HCT116 (cell line): Measurements from ENCODE around the gene PDRG1. TPM values are rescaled to one million over a fixed set of nuclear protein-coding genes. Genes with fewer than 3 reads are reported as not detected.

Experiments used
- ATAC-seq: fragments of 200-7000 bp; cut with Tn5 transposase; 2 replicates; pipeline ENCODE4 v1.9.1; 2020; ENCODE audit warnings: mild to moderate bottlenecking, moderate library complexity
- BruUV-seq: library from RNA; stranded (reverse); fragments of 400-500 nt; replicated peaks from 2 replicates; lab custom pipeline; 2021; lab: Mats Ljungman, UMichigan
- CTCF ChIA-PET: fragments of 300-600 bp; sonication (Branson Sonifier 250); formaldehyde crosslinking; loops from one replicate; lab custom pipeline; 2021; ENCODE audit warnings: antibody characterized with exemption; lab: Charles Lee
- POLR2A ChIA-PET: fragments of 300-600, 350-600 bp; sonication (Branson Sonifier 250); formaldehyde crosslinking; loops from one replicate; lab custom pipeline; 2021; ENCODE audit warnings: antibody characterized with exemption; lab: Charles Lee
- RAD21 ChIA-PET, 2 experiments: fragments of 300-600 bp; sonication (Branson Sonifier 250); formaldehyde crosslinking; loops; one replicate each; lab custom pipeline; 2023; ENCODE audit warnings: low total read pairs in 2 of 2; ENCODE audit not compliant: uncharacterized antibody in 2 of 2, unreplicated experiment in 2 of 2, low non-redundant PET in 1 of 2; lab: Charles Lee
- DNase-seq: peaks from one replicate; pipeline ENCODE4 v3.0.0-alpha.2; 2010; ENCODE audit warnings: low read depth, low spot score
- H2AFZ ChIP-seq: fragments of 200-600 bp; shearing (Covaris generic), sonication (generic); 2 replicates; pipeline ENCODE4 v1.6.1; 2017; ENCODE audit warnings: low read depth, mixed run types, mixed read lengths, antibody characterized with exemption, low read length; ENCODE audit not compliant: poor library complexity, severe bottlenecking
- H3K27ac ChIP-seq: 2 replicates; pipeline ENCODE4 v1.5.1; 2012; ENCODE audit warnings: low read depth, low read length
- H3K27me3 ChIP-seq: fragments of 200-600 bp; sonication (generic); 2 replicates; pipeline ENCODE4 v1.6.1; 2016; ENCODE audit warnings: mixed run types, low read length, mixed read lengths; ENCODE audit not compliant: insufficient read depth
- H3K36me3 ChIP-seq, 2 experiments: fragments of 200-500 bp in 1 of 2; fragments of 200-600 bp in 1 of 2; sonication (Bioruptor generic) in 1 of 2; sonication (generic) in 1 of 2; 2 replicates each; pipeline versions ENCODE4 v1.5.1 to v1.6.1; 2014 to 2016; ENCODE audit warnings: low read length in 2 of 2, inconsistent platforms in 1 of 2, mixed read lengths in 1 of 2, mixed run types in 1 of 2; ENCODE audit not compliant: insufficient read depth in 2 of 2, control insufficient read depth in 1 of 2
- H3K4me1 ChIP-seq, 2 experiments: fragments of 200-600 bp in 1 of 2; sonication (generic) in 1 of 2; 2 replicates each; pipeline versions ENCODE4 v1.5.1 to v1.6.1; 2012 to 2017; ENCODE audit warnings: low read length in 2 of 2, inconsistent platforms in 1 of 2, mild to moderate bottlenecking in 1 of 2, mixed read lengths in 1 of 2, mixed run types in 1 of 2, moderate library complexity in 1 of 2; ENCODE audit not compliant: insufficient read depth in 2 of 2, control insufficient read depth in 1 of 2
- H3K4me2 ChIP-seq: fragments of 200-600 bp; sonication (generic); 2 replicates; pipeline ENCODE4 v1.6.1; 2017; ENCODE audit warnings: mixed run types, low read length, mixed read lengths
- H3K4me3 ChIP-seq, 2 experiments: fragments of 200-600 bp in 1 of 2; sonication (generic) in 1 of 2; replicated peaks in 1 of 2; 2 replicates each; pipeline ENCODE4 v1.5.1; 2011 to 2016; ENCODE audit warnings: low read length in 2 of 2, control low read depth in 1 of 2, low read depth in 1 of 2, mild to moderate bottlenecking in 1 of 2, mixed read lengths in 1 of 2, mixed run types in 1 of 2
- H3K79me2 ChIP-seq: fragments of 200-600 bp; sonication (generic); 2 replicates; pipeline ENCODE4 v1.6.1; 2017; ENCODE audit warnings: mild to moderate bottlenecking, mixed run types, low read length, moderate library complexity, mixed read lengths; ENCODE audit not compliant: insufficient read depth
- H3K9ac ChIP-seq: fragments of 200-600 bp; sonication (generic); 2 replicates; pipeline ENCODE4 v1.6.1; 2016; ENCODE audit warnings: low read length, mixed read lengths
- H3K9me2 ChIP-seq: fragments of 200-600 bp; sonication (generic), shearing (Covaris generic); 2 replicates; pipeline ENCODE4 v1.6.1; 2017; ENCODE audit warnings: mixed run types, mild to moderate bottlenecking, moderate library complexity; ENCODE audit not compliant: insufficient read depth
- H3K9me3 ChIP-seq, 2 experiments: fragments of 200-500 bp in 1 of 2; fragments of 200-600 bp in 1 of 2; sonication (Bioruptor generic) in 1 of 2; sonication (generic) in 1 of 2; 2 replicates each; pipeline ENCODE4 v1.6.1; 2014 to 2017; ENCODE audit warnings: low read length in 2 of 2, mixed read lengths in 2 of 2, inconsistent platforms in 1 of 2, low read depth in 1 of 2, mild to moderate bottlenecking in 1 of 2, mixed run types in 1 of 2, moderate library complexity in 1 of 2; ENCODE audit not compliant: control insufficient read depth in 1 of 2, insufficient read depth in 1 of 2
- H4K20me1 ChIP-seq: fragments of 200-600 bp; sonication (generic), shearing (Covaris generic); 2 replicates; pipeline ENCODE4 v1.6.1; 2017; ENCODE audit warnings: mixed run types, mild to moderate bottlenecking, moderate library complexity; ENCODE audit not compliant: insufficient read depth
- CBX3 ChIP-seq: IDR thresholded peaks from 2 replicates; pipeline ENCODE4 v1.6.1; 2012; ENCODE audit warnings: low read depth
- CEBPB ChIP-seq: IDR thresholded peaks from 2 replicates; pipeline ENCODE4 v1.6.1; 2012; ENCODE audit warnings: low read depth
- EGR1 ChIP-seq: IDR thresholded peaks from 2 replicates; pipeline ENCODE4 v1.6.1; 2012; ENCODE audit warnings: low read depth
- ELF1 ChIP-seq: IDR thresholded peaks from 2 replicates; pipeline ENCODE4 v1.6.1; 2012; ENCODE audit warnings: low read depth, borderline replicate concordance
- EZH2phosphoT487 ChIP-seq: fragments of 200-600 bp; IDR thresholded peaks from 2 replicates; pipeline ENCODE4 v1.6.1; 2018; ENCODE audit warnings: antibody characterized with exemption, borderline replicate concordance
- FOSL1 ChIP-seq: IDR thresholded peaks from 2 replicates; pipeline ENCODE4 v1.6.1; 2012; ENCODE audit warnings: low read depth
- JUND ChIP-seq: IDR thresholded peaks from 2 replicates; pipeline ENCODE4 v1.6.1; 2012
- MAX ChIP-seq: IDR thresholded peaks from 2 replicates; pipeline ENCODE4 v1.6.1; 2012
- POLR2AphosphoS5 ChIP-seq: IDR thresholded peaks from 2 replicates; pipeline ENCODE4 v1.6.1; 2011; ENCODE audit warnings: mild to moderate bottlenecking, low read depth, low read length, moderate library complexity
- RAD21 ChIP-seq: IDR thresholded peaks from 2 replicates; pipeline ENCODE4 v1.6.1; 2012; ENCODE audit warnings: low read depth, mild to moderate bottlenecking
- SIN3A ChIP-seq: IDR thresholded peaks from 2 replicates; pipeline ENCODE4 v1.6.1; 2012; ENCODE audit warnings: low read depth
- SP1 ChIP-seq: IDR thresholded peaks from 2 replicates; pipeline ENCODE4 v1.6.1; 2012; ENCODE audit warnings: low read depth
- SRF ChIP-seq: IDR thresholded peaks from 2 replicates; pipeline ENCODE4 v1.6.1; 2012; ENCODE audit warnings: low read depth
- TCF7L2 ChIP-seq: IDR thresholded peaks from 2 replicates; pipeline ENCODE4 v1.7.0; 2011; ENCODE audit warnings: borderline replicate concordance, inconsistent platforms; ENCODE audit not compliant: insufficient read depth, insufficient read length; ENCODE audit errors: extremely low read depth
- YY1 ChIP-seq: IDR thresholded peaks from 2 replicates; pipeline ENCODE4 v1.6.1; 2011; ENCODE audit warnings: low read length, low read depth, moderate library complexity, mild to moderate bottlenecking; ENCODE audit not compliant: insufficient replicate concordance; ENCODE audit errors: extremely low read depth
- ZBTB33 ChIP-seq: IDR thresholded peaks from 2 replicates; pipeline ENCODE4 v1.6.1; 2011; ENCODE audit warnings: mild to moderate bottlenecking, low read length, moderate library complexity; ENCODE audit not compliant: insufficient replicate concordance; ENCODE audit errors: extremely low read depth
- ZFX ChIP-seq: fragments of 450-650 bp; IDR thresholded peaks from 2 replicates; pipeline ENCODE4 v1.6.1; 2017
- ZNF274 ChIP-seq: fragments of 200-500 bp; sonication (Bioruptor generic); IDR thresholded peaks from 2 replicates; pipeline ENCODE4 v1.6.1; 2014; ENCODE audit warnings: mild to moderate bottlenecking, low read depth, low read length, inconsistent platforms
- intact Hi-C: fragments of 100-400 bp; cut with micrococcal nuclease; formaldehyde crosslinking; loops from 2 replicates; pipeline ENCODE4 v1.10.0; 2022
- total RNA-seq: library from RNA; stranded (reverse); gene quantifications from one replicate; pipeline ENCODE4 v1.2.1, GENCODE V29; 2021; ENCODE audit not compliant: unreplicated experiment
- TF ChIP-seq, protein P1 (sequence below), 3 experiments: fragments of 200-600 bp in 1 of 3; sonication (generic) in 1 of 3; IDR thresholded peaks in 2 of 3; conservative IDR thresholded peaks in 1 of 3; 2 replicates each; pipeline ENCODE4 v1.5.1; 2012 to 2017; ENCODE audit warnings: low read depth in 2 of 3, low read length in 2 of 3, antibody characterized with exemption in 1 of 3, borderline replicate concordance in 1 of 3, control low read depth in 1 of 3, mild to moderate bottlenecking in 1 of 3, mixed read lengths in 1 of 3, mixed run types in 1 of 3, moderate library complexity in 1 of 3; ENCODE audit not compliant: insufficient read depth in 1 of 3
- TF ChIP-seq, protein P2 (sequence below): IDR thresholded peaks from 2 replicates; pipeline ENCODE4 v1.6.1; 2012

Gene PDRG1
- total RNA-seq, 1 experiment from 2014 or later: 18.7 TPM

GRCh38 chr20:31914170-31914569 lies 37.7 kb downstream of the PDRG1 start:
- intact Hi-C loops: no loop called here
- Histone ChIP-seq H3K4me1 (no peaks in the 10 kb centered on the region), H3K27ac (no peak overlapping the region), H2AFZ (no peak overlapping the region), H3K79me2 (no peaks in the 10 kb centered on the region), H3K36me3 (no peaks in the 10 kb centered on the region), H3K4me2 (no peak overlapping the region), H3K9me2 (no peaks in the 10 kb centered on the region), H3K27me3 (no peaks in the 10 kb centered on the region), H4K20me1 (no peaks in the 10 kb centered on the region), H3K9me3 (no peaks in the 10 kb centered on the region), H3K4me3 (no peak overlapping the region), H3K9ac (no peak overlapping the region)
- ATAC-seq: no peak
- POLR2A ChIA-PET: no interaction called here
- CTCF ChIA-PET: no interaction called here
- TF ChIP-seq TCF7L2 (no peak), ZNF274 (no peak), EGR1 (no peak), ZBTB33 (no peak), FOSL1 (no peak), CBX3 (no peak), ZFX (no peak), YY1 (no peak), SIN3A (no peak), SP1 (no peak), JUND (no peak), MAX (no peak), POLR2AphosphoS5 (no peak), CEBPB (no peak), SRF (no peak), RAD21 (no peak), EZH2phosphoT487 (no peak), ELF1 (no peak)
- TF ChIP-seq, protein P1, sequence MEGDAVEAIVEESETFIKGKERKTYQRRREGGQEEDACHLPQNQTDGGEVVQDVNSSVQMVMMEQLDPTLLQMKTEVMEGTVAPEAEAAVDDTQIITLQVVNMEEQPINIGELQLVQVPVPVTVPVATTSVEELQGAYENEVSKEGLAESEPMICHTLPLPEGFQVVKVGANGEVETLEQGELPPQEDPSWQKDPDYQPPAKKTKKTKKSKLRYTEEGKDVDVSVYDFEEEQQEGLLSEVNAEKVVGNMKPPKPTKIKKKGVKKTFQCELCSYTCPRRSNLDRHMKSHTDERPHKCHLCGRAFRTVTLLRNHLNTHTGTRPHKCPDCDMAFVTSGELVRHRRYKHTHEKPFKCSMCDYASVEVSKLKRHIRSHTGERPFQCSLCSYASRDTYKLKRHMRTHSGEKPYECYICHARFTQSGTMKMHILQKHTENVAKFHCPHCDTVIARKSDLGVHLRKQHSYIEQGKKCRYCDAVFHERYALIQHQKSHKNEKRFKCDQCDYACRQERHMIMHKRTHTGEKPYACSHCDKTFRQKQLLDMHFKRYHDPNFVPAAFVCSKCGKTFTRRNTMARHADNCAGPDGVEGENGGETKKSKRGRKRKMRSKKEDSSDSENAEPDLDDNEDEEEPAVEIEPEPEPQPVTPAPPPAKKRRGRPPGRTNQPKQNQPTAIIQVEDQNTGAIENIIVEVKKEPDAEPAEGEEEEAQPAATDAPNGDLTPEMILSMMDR (IDR thresholded peaks at IDR 0.05 in 2 of 3, conservative IDR thresholded peaks at IDR 0.05 in 1 of 3; ENCODE audit: borderline replicate concordance in 1 of 3, insufficient read depth in 1 of 3, low read depth in 2 of 3, low read length in 2 of 3): no peak
- TF ChIP-seq, protein P2, sequence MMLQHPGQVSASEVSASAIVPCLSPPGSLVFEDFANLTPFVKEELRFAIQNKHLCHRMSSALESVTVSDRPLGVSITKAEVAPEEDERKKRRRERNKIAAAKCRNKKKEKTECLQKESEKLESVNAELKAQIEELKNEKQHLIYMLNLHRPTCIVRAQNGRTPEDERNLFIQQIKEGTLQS: no peak
- RAD21 ChIA-PET: no interaction called here
- BruUV-seq: no TSS peak
- DNase-seq: no peak
